ENCODE measurements around the gene SGIP1. TPM values are rescaled to one million over a fixed set of nuclear protein-coding genes. Genes with fewer than 3 reads are reported as not detected.

SGIP1 gene
- total RNA-seq, 3 donors from 2014 or later, result 3.1 to 6.6 (median 3.5) TPM

DNA sequence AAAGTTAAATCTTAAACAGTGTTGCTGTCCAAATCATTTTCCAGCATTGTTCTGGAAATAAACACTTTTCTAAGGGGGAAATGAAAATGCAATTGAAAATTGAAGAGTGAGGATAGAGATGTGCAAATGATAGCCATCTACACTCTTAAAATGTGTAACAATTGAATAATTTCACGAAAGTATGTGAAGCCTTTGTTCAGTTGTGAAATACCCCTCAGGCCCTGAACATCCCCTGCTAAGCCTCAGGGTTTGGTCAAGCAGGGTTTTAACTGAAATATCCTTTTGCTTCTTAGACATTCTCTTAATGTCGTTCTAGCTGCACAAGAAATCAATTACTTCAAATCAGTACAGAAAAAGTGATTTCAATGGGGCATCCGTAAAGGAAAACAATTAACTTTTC, 152.5 kb downstream of the SGIP1 start:
- H3K36me3 ChIP-seq, result no peaks in the 10 kb centered on the region
- TF ChIP-seq POLR2AphosphoS5 (IDR thresholded peaks at IDR 0.05), result no peak
- TF ChIP-seq POLR2A (IDR thresholded peaks at IDR 0.05), result no peak
- TF ChIP-seq, protein P1, sequence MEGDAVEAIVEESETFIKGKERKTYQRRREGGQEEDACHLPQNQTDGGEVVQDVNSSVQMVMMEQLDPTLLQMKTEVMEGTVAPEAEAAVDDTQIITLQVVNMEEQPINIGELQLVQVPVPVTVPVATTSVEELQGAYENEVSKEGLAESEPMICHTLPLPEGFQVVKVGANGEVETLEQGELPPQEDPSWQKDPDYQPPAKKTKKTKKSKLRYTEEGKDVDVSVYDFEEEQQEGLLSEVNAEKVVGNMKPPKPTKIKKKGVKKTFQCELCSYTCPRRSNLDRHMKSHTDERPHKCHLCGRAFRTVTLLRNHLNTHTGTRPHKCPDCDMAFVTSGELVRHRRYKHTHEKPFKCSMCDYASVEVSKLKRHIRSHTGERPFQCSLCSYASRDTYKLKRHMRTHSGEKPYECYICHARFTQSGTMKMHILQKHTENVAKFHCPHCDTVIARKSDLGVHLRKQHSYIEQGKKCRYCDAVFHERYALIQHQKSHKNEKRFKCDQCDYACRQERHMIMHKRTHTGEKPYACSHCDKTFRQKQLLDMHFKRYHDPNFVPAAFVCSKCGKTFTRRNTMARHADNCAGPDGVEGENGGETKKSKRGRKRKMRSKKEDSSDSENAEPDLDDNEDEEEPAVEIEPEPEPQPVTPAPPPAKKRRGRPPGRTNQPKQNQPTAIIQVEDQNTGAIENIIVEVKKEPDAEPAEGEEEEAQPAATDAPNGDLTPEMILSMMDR (IDR thresholded peaks at IDR 0.05), result no peak
- no peaks in the 10 kb centered on the region for H3K4me1 ChIP-seq
- peak overlapping the region; percentile 0 to 11 for H3K27ac ChIP-seq
- H3K9me3 ChIP-seq, result no peaks in the 10 kb centered on the region
- no peak overlapping the region for H3K4me3 ChIP-seq
- DNase-seq (ENCODE audit: low spot score in 2 of 2), result no peak
- no peaks in the 10 kb centered on the region for H3K27me3 ChIP-seq
- intact Hi-C loops (cut with DNase I; ENCODE audit: low total_unique reads), result no loop called here

GRCh38 chr1:66687358-66687757, 153.4 kb downstream of the SGIP1 start:
- Histone ChIP-seq H3K9me3 (no peaks in the 10 kb centered on the region), H3K36me3 (no peaks in the 10 kb centered on the region), H3K4me1 (no peaks in the 10 kb centered on the region), H3K27ac (no peak overlapping the region), H3K4me3 (no peak overlapping the region), H3K27me3 (no peaks in the 10 kb centered on the region)
- no peak for DNase-seq (ENCODE audit: low spot score in 2 of 2)
- no peak for TF ChIP-seq POLR2AphosphoS5 (IDR thresholded peaks at IDR 0.05)
- no peak for TF ChIP-seq POLR2A (IDR thresholded peaks at IDR 0.05)
- TF ChIP-seq, protein P1 (IDR thresholded peaks at IDR 0.05), result no peak
- intact Hi-C loops (cut with DNase I; ENCODE audit: low total_unique reads), result no loop called here

GRCh38 chr1:66690666-66691381, 156.9 kb downstream of the SGIP1 start:
- no peak for DNase-seq (ENCODE audit: low spot score in 2 of 2)
- Histone ChIP-seq H3K27ac (no peak overlapping the region), H3K9me3 (no peaks in the 10 kb centered on the region), H3K36me3 (no peaks in the 10 kb centered on the region), H3K4me3 (no peak overlapping the region), H3K27me3 (no peaks in the 10 kb centered on the region), H3K4me1 (no peaks in the 10 kb centered on the region)
- TF ChIP-seq, protein P1 (IDR thresholded peaks at IDR 0.05), result no peak
- no peak for TF ChIP-seq POLR2AphosphoS5 (IDR thresholded peaks at IDR 0.05)
- TF ChIP-seq POLR2A (IDR thresholded peaks at IDR 0.05), result no peak
- intact Hi-C loops (cut with DNase I; ENCODE audit: low total_unique reads), result no loop called here

- TF ChIP-seq POLR2A (IDR thresholded peaks at IDR 0.05) (no peak), POLR2AphosphoS5 (IDR thresholded peaks at IDR 0.05) (no peak)
- TF ChIP-seq, protein P1 (IDR thresholded peaks at IDR 0.05), result no peak
- Histone ChIP-seq H3K4me3 (no peak overlapping the region), H3K9me3 (no peaks in the 10 kb centered on the region), H3K36me3 (no peaks in the 10 kb centered on the region), H3K27ac (no peak overlapping the region), H3K27me3 (no peaks in the 10 kb centered on the region), H3K4me1 (no peaks in the 10 kb centered on the region)
- intact Hi-C loops (cut with DNase I; ENCODE audit: low total_unique reads), result no loop called here
- no peak for DNase-seq (ENCODE audit: low spot score in 2 of 2)
Measured at GRCh38 chr1:66692681-66693080, 158.7 kb downstream of the SGIP1 start.

DNA sequence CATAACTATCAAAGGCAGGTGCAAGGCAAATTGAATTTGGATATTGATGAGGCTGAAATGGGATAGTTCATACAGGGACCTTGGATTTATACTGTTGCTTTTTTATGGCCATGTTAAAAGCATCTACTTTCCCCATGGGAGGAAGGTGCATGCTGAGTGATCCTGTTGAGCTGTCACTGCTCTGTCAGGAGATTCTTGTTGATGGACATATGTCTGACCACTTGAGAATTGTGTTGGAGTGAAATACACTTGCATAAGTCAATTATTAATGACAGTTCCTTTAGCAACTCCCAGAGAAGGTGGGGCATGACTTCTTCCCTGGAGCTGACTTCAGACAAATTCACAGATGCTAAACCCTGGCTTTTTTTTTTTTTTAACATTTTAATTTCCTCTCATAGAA, 159.9 kb downstream of the SGIP1 start:
- Histone ChIP-seq H3K27ac (no peak overlapping the region), H3K36me3 (no peaks in the 10 kb centered on the region), H3K9me3 (no peaks in the 10 kb centered on the region), H3K4me3 (no peak overlapping the region), H3K4me1 (no peaks in the 10 kb centered on the region), H3K27me3 (no peaks in the 10 kb centered on the region)
- TF ChIP-seq, protein P1 (IDR thresholded peaks at IDR 0.05), result no peak
- no peak for TF ChIP-seq POLR2A (IDR thresholded peaks at IDR 0.05)
- no peak for TF ChIP-seq POLR2AphosphoS5 (IDR thresholded peaks at IDR 0.05)
- no peak for DNase-seq (ENCODE audit: low spot score in 2 of 2)
- intact Hi-C loops (cut with DNase I; ENCODE audit: low total_unique reads), result no loop called here
